Measurements from ENCODE around the gene BRD3OS. TPM values are rescaled to one million over a fixed set of nuclear protein-coding genes. Genes with fewer than 3 reads are reported as not detected.
A peak's percentile ranks its signal among the peaks of the same experiment; 100 is the strongest.

BRD3OS gene
- total RNA-seq, 1 experiment from 2014 or later, result 13.5 TPM

DNA sequence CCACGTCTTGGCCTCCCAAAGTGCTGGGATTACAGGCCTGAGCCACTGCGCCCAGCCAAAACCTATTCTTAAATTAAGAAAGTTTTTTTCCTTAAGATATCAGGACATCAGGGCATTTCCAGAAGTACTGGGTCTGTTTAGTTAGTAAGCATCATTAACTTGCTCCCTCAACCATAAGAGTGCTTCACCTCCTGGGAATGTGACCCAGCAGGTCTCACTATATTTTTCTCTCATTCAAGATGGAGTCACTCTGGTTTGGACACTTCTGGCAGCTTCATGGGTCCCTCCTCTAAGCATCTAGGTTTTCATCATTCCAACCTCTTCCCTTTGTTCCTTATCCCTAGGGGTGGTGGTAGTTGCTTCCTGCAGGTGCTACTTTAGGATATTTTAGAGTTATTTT is 10.3 kb upstream of the BRD3OS start:
- no peaks in the 10 kb centered on the region for H3K4me1 ChIP-seq (ENCODE audit: insufficient read depth, low read length, poor library complexity, severe bottlenecking)
- H3K36me3 ChIP-seq (ENCODE audit: insufficient read depth, low read length, poor library complexity, severe bottlenecking), result no peaks in the 10 kb centered on the region
- POLR2A ChIA-PET (ENCODE audit: low non-redundant PET), result no interaction called here
- CTCF ChIA-PET, result no interaction called here
- no TSS peak for BruUV-seq (replicated peaks)
- H3K27ac ChIP-seq (ENCODE audit: low read depth, low read length, poor library complexity, severe bottlenecking), result no peak overlapping the region
- H3K4me3 ChIP-seq (ENCODE audit: low read depth, low read length, poor library complexity, severe bottlenecking), result no peak overlapping the region
- H3K27me3 ChIP-seq (replicated peaks; ENCODE audit: insufficient read depth, low read depth, low read length, poor library complexity), result no peaks in the 10 kb centered on the region
- TF ChIP-seq EZH2 (IDR thresholded peaks at IDR 0.05; ENCODE audit: borderline replicate concordance, low read depth, low read length, poor library complexity, severe bottlenecking), result no peak
- TF ChIP-seq, protein P1, sequence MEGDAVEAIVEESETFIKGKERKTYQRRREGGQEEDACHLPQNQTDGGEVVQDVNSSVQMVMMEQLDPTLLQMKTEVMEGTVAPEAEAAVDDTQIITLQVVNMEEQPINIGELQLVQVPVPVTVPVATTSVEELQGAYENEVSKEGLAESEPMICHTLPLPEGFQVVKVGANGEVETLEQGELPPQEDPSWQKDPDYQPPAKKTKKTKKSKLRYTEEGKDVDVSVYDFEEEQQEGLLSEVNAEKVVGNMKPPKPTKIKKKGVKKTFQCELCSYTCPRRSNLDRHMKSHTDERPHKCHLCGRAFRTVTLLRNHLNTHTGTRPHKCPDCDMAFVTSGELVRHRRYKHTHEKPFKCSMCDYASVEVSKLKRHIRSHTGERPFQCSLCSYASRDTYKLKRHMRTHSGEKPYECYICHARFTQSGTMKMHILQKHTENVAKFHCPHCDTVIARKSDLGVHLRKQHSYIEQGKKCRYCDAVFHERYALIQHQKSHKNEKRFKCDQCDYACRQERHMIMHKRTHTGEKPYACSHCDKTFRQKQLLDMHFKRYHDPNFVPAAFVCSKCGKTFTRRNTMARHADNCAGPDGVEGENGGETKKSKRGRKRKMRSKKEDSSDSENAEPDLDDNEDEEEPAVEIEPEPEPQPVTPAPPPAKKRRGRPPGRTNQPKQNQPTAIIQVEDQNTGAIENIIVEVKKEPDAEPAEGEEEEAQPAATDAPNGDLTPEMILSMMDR (conservative IDR thresholded peaks at IDR 0.05; ENCODE audit: low read depth, low read length), result no peak
- intact Hi-C loops (cut with micrococcal nuclease; ENCODE audit: unreplicated experiment), result no loop called here
- DNase-seq (ENCODE audit: low spot score), result no peak
- H3K9me3 ChIP-seq (ENCODE audit: low read depth, low read length, poor library complexity, severe bottlenecking), result peaks cover 7% of the 10 kb centered on the region

DNA sequence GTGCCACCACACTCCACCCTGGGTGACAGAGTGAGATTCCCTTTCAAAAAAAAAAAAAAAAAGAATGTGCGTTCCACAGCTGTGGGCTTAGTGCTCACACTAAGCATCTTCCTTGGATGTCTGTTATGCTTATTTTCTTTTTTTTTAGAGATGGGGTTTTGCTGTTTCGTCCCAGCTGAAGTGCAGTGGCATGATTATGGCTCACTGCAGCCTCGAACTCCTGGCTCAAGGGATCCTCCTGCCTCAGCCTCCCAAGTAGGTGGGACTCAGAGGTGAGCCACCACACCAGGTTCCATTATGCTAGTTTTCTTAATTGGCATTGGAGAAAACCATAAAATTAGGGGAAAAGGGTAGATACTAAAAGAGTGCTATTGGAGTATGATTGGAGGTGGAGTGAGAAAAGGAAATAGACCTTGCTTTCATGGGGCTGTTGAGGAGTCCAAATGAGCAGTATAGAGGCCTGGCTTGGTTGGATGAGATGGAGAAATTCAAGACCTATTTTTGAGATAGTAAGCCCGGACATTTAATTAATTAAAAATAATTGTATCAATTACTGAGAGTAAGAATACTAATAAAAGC is 978 bp upstream of the BRD3OS start:
- H3K27ac ChIP-seq (ENCODE audit: low read depth, low read length, poor library complexity, severe bottlenecking), result no peak overlapping the region
- ChIA-PET CTCF (interaction anchor here (0.6 to 0.7 kb wide), 3 partner anchors 29 to 410 kb away, joined by 4 to 5 read pairs (median 4); no protein-coding TSS in a partner anchor), POLR2A (ENCODE audit: low non-redundant PET) (interaction anchor here (0.6 to 0.8 kb wide), 4 partner anchors 68 to 811 kb away, joined by 3 to 5 read pairs (median 5); partner anchors contain the start of gene WDR5)
- peak overlapping the region; percentile 25 for H3K4me3 ChIP-seq (ENCODE audit: low read depth, low read length, poor library complexity, severe bottlenecking)
- H3K36me3 ChIP-seq (ENCODE audit: insufficient read depth, low read length, poor library complexity, severe bottlenecking), result no peaks in the 10 kb centered on the region
- H3K27me3 ChIP-seq (replicated peaks; ENCODE audit: insufficient read depth, low read depth, low read length, poor library complexity), result no peaks in the 10 kb centered on the region
- no peak for TF ChIP-seq EZH2 (IDR thresholded peaks at IDR 0.05; ENCODE audit: borderline replicate concordance, low read depth, low read length, poor library complexity, severe bottlenecking)
- TF ChIP-seq, protein P1 (conservative IDR thresholded peaks at IDR 0.05; ENCODE audit: low read depth, low read length), result no peak
- intact Hi-C loops (cut with micrococcal nuclease; ENCODE audit: unreplicated experiment), result no loop called here
- H3K4me1 ChIP-seq (ENCODE audit: insufficient read depth, low read length, poor library complexity, severe bottlenecking), result no peaks in the 10 kb centered on the region
- H3K9me3 ChIP-seq (ENCODE audit: low read depth, low read length, poor library complexity, severe bottlenecking), result no peaks in the 10 kb centered on the region
- DNase-seq (ENCODE audit: low spot score), result no peak
- no TSS peak for BruUV-seq (replicated peaks)

DNA sequence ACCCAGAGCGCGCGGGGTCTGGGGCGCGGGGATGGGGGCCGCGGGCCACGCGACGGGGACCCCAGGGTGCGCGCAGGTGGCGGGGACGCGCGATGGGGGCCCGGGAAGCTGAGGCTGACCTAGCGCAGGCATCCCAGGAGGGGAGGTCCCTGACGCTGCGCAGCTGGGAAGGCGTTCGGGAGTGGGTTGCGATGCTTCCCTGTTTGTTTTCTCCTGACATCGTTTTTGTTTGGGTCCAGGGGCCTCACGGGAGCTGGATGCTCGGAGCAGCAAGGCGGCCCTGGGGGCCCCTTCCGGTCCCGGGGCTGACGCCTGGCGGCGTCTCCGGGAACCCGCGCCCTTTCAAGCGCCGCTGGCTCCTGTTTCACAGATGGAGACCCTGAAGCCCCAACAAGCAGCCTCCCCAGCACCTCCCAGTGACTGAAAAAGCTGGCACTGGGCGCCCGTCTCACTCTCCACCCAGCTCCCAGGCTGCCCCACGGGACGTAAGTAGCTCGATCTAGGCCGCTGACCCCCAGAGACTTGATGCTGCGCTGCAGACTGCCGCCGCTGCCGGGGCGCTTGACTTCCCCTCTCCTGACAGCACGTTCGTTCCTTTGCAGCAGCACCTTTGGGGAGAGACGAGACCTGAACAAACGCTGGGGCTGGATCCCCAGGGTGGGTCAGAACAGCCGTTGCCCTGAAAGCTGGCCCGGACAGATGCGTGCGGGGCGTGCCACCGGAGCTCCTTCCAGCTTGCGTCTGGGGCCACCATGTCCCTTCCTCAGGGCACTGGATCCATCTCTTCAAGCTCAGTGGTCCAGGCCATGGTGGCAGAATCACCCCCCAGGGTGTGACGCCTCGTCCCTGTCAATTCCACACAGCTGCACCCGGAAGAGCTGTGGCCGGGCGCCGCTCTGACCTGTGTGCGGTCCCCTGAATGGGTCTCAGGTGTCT is 593 bp downstream of the BRD3OS start:
- H3K27ac ChIP-seq (ENCODE audit: low read depth, low read length, poor library complexity, severe bottlenecking), result peak overlapping the region; percentile 63
- ChIA-PET POLR2A (ENCODE audit: low non-redundant PET) (no interaction called here), CTCF (interaction anchor here (0.6 kb wide), 1 partner anchor 243 kb away, joined by 7 read pairs; no protein-coding TSS in a partner anchor)
- H3K9me3 ChIP-seq (ENCODE audit: low read depth, low read length, poor library complexity, severe bottlenecking), result no peaks in the 10 kb centered on the region
- no TSS peak for BruUV-seq (replicated peaks)
- intact Hi-C loops (cut with micrococcal nuclease; ENCODE audit: unreplicated experiment), result no loop called here
- peak overlapping the region; percentile 92 for H3K4me3 ChIP-seq (ENCODE audit: low read depth, low read length, poor library complexity, severe bottlenecking)
- no peaks in the 10 kb centered on the region for H3K4me1 ChIP-seq (ENCODE audit: insufficient read depth, low read length, poor library complexity, severe bottlenecking)
- H3K27me3 ChIP-seq (replicated peaks; ENCODE audit: insufficient read depth, low read depth, low read length, poor library complexity), result no peaks in the 10 kb centered on the region
- peaks cover 8% of the 10 kb centered on the region for H3K36me3 ChIP-seq (ENCODE audit: insufficient read depth, low read length, poor library complexity, severe bottlenecking)
- peak; percentile 68 for DNase-seq (ENCODE audit: low spot score)
- TF ChIP-seq, protein P1 (conservative IDR thresholded peaks at IDR 0.05; ENCODE audit: low read depth, low read length), result peak; percentile 38; the same call in 1 of the 2 replicates
- TF ChIP-seq EZH2 (IDR thresholded peaks at IDR 0.05; ENCODE audit: borderline replicate concordance, low read depth, low read length, poor library complexity, severe bottlenecking), result no peak
